ENCODE results near the gene ACOXL.

ACOXL gene

GRCh38 chr2:110869472-110870446, 137.4 kb downstream of the ACOXL start:
- H3K4me3 ChIP-seq (ENCODE audit: low read depth, low read length), result no peak overlapping the region
- TF ChIP-seq, protein P1, sequence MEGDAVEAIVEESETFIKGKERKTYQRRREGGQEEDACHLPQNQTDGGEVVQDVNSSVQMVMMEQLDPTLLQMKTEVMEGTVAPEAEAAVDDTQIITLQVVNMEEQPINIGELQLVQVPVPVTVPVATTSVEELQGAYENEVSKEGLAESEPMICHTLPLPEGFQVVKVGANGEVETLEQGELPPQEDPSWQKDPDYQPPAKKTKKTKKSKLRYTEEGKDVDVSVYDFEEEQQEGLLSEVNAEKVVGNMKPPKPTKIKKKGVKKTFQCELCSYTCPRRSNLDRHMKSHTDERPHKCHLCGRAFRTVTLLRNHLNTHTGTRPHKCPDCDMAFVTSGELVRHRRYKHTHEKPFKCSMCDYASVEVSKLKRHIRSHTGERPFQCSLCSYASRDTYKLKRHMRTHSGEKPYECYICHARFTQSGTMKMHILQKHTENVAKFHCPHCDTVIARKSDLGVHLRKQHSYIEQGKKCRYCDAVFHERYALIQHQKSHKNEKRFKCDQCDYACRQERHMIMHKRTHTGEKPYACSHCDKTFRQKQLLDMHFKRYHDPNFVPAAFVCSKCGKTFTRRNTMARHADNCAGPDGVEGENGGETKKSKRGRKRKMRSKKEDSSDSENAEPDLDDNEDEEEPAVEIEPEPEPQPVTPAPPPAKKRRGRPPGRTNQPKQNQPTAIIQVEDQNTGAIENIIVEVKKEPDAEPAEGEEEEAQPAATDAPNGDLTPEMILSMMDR (IDR thresholded peaks at IDR 0.05), result no peak
- no peak overlapping the region for H3K4me2 ChIP-seq (ENCODE audit: low read length)

GRCh38 chr2:110870545-110870944, 138.2 kb downstream of the ACOXL start:
- Histone ChIP-seq H3K27ac (no peak overlapping the region), H3K36me3 (ENCODE audit: control insufficient read depth, insufficient read depth, low read length) (no peaks in the 10 kb centered on the region), H3K9me3 (ENCODE audit: control insufficient read depth, low read length) (no peaks in the 10 kb centered on the region), H3K27me3 (ENCODE audit: control insufficient read depth, insufficient read depth, low read length) (no peaks in the 10 kb centered on the region), H3K9ac (no peak overlapping the region), H3K4me1 (peaks cover 4% of the 10 kb centered on the region), H2AFZ (no peak overlapping the region), H3K79me2 (no peaks in the 10 kb centered on the region), H3K4me2 (ENCODE audit: low read length) (no peak overlapping the region), H3K4me3 (ENCODE audit: low read depth, low read length) (no peak overlapping the region)
- TF ChIP-seq, protein P1 (IDR thresholded peaks at IDR 0.05), result no peak

More at GRCh38 chr2:110869472-110870446, 137.4 kb downstream of the ACOXL start:
- Histone ChIP-seq H3K9ac (no peak overlapping the region), H3K36me3 (ENCODE audit: control insufficient read depth, insufficient read depth, low read length) (no peaks in the 10 kb centered on the region), H3K27ac (no peak overlapping the region), H2AFZ (no peak overlapping the region), H3K79me2 (no peaks in the 10 kb centered on the region), H3K27me3 (ENCODE audit: control insufficient read depth, insufficient read depth, low read length) (no peaks in the 10 kb centered on the region), H3K9me3 (ENCODE audit: control insufficient read depth, low read length) (no peaks in the 10 kb centered on the region), H3K4me1 (peaks cover 4% of the 10 kb centered on the region)

DNA sequence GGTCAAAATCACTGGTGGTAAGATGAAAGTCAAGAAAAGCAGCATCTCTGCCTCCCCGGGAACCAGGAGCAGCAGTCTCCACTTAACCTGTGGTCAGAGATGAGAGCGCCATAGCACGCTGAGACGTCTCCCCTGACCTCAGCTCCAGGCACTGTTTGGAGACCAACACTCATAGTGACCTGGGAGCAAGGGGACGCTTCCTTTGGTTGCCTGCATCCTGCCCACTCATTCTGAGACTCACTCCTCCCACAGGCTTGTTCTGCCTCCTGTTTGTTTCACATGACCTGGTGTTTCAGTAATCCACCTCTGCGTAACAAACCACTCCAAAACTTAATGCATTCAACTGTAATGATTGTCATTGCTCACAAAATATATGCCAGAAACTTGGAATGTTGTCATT, 139.3 kb downstream of the ACOXL start:
- TF ChIP-seq, protein P1 (IDR thresholded peaks at IDR 0.05), result no peak
- H3K27ac ChIP-seq, result no peak overlapping the region
- no peaks in the 10 kb centered on the region for H3K36me3 ChIP-seq (ENCODE audit: control insufficient read depth, insufficient read depth, low read length)

GRCh38 chr2:110872521-110872920, 140.1 kb downstream of the ACOXL start:
- TF ChIP-seq, protein P1 (IDR thresholded peaks at IDR 0.05), result no peak
- no peaks in the 10 kb centered on the region for H3K36me3 ChIP-seq (ENCODE audit: control insufficient read depth, insufficient read depth, low read length)
- no peak overlapping the region for H2AFZ ChIP-seq
- H3K4me3 ChIP-seq (ENCODE audit: low read depth, low read length), result no peak overlapping the region
- no peak overlapping the region for H3K27ac ChIP-seq
- no peaks in the 10 kb centered on the region for H3K27me3 ChIP-seq (ENCODE audit: control insufficient read depth, insufficient read depth, low read length)
- peaks cover 4% of the 10 kb centered on the region for H3K4me1 ChIP-seq
- no peak overlapping the region for H3K4me2 ChIP-seq (ENCODE audit: low read length)
- no peak overlapping the region for H3K9ac ChIP-seq
- no peaks in the 10 kb centered on the region for H3K9me3 ChIP-seq (ENCODE audit: control insufficient read depth, low read length)
- H3K79me2 ChIP-seq, result no peaks in the 10 kb centered on the region

More for the DNA sequence above, 139.3 kb downstream of the ACOXL start:
- Histone ChIP-seq H3K9me3 (ENCODE audit: control insufficient read depth, low read length) (no peaks in the 10 kb centered on the region), H3K4me3 (ENCODE audit: low read depth, low read length) (no peak overlapping the region), H2AFZ (no peak overlapping the region), H3K79me2 (no peaks in the 10 kb centered on the region), H3K4me1 (peaks cover 4% of the 10 kb centered on the region), H3K4me2 (ENCODE audit: low read length) (no peak overlapping the region), H3K9ac (no peak overlapping the region), H3K27me3 (ENCODE audit: control insufficient read depth, insufficient read depth, low read length) (no peaks in the 10 kb centered on the region)
